Spleen (tissue), 11 donors: ENCODE results near the gene MYO18B. TPM values are rescaled to one million over a fixed set of nuclear protein-coding genes. Genes with fewer than 3 reads are reported as not detected.

Source experiments
- DNase-seq: peaks from one replicate; pipeline ENCODE4 v3.0.0-alpha.2; 2020
- H3K27ac ChIP-seq, 8 donors: fragments of 200-600 bp; sonication (generic) in 7 of 8; 1 replicate in 4 of 8; 2 replicates in 4 of 8; pipeline versions ENCODE4 v1.5.0 to v1.8.0; 2016 to 2021; ENCODE audit warnings: inconsistent platforms in 4 of 8, mild to moderate bottlenecking in 4 of 8, moderate library complexity in 1 of 8
- H3K27me3 ChIP-seq, 7 donors: fragments of 200-600 bp; sonication (generic) in 6 of 7; replicated peaks in 1 of 7; 1 replicate in 4 of 7; 2 replicates in 3 of 7; pipeline versions ENCODE4 v1.5.0 to v1.8.0; 2016 to 2021; ENCODE audit warnings: inconsistent platforms in 3 of 7, mild to moderate bottlenecking in 1 of 7
- H3K36me3 ChIP-seq, 6 donors: fragments of 200-600 bp; sonication (generic) in 5 of 6; 1 replicate in 4 of 6; 2 replicates in 2 of 6; pipeline versions ENCODE4 v1.5.0 to v1.8.0; 2016 to 2021; ENCODE audit warnings: inconsistent platforms in 2 of 6
- H3K4me1 ChIP-seq, 6 donors: fragments of 200-600 bp; sonication (generic) in 5 of 6; 1 replicate in 3 of 6; 2 replicates in 3 of 6; pipeline versions ENCODE4 v1.5.0 to v1.8.0; 2016 to 2021; ENCODE audit warnings: inconsistent platforms in 3 of 6
- H3K4me3 ChIP-seq, 8 donors: fragments of 200-600 bp; sonication (generic) in 7 of 8; 1 replicate in 4 of 8; 2 replicates in 4 of 8; pipeline versions ENCODE4 v1.5.0 to v1.8.0; 2016 to 2021; ENCODE audit warnings: inconsistent platforms in 4 of 8, mild to moderate bottlenecking in 4 of 8, moderate library complexity in 2 of 8
- H3K9me3 ChIP-seq, 8 donors: fragments of 200-600 bp; sonication (generic) in 7 of 8; 1 replicate in 4 of 8; 2 replicates in 4 of 8; pipeline versions ENCODE4 v1.5.0 to v1.8.0; 2016 to 2021; ENCODE audit warnings: inconsistent platforms in 4 of 8
- CTCF ChIP-seq, 11 experiments: fragments of 200-600 bp in 7 of 11; fragments of 450-650 bp in 4 of 11; sonication (generic) in 4 of 11; IDR thresholded peaks in 8 of 11; conservative IDR thresholded peaks in 3 of 11; 1 replicate in 7 of 11; 2 replicates in 4 of 11; pipeline versions ENCODE4 v1.4.0 to v1.8.0; 2016 to 2021; ENCODE audit warnings: antibody characterized with exemption in 11 of 11, inconsistent platforms in 4 of 11, mild to moderate bottlenecking in 1 of 11
- POLR2A ChIP-seq, 3 donors: fragments of 450-650 bp; IDR thresholded peaks; one replicate each; pipeline ENCODE4 v1.5.1; 2017; ENCODE audit warnings: antibody characterized with exemption in 3 of 3, mild to moderate bottlenecking in 1 of 3
- POLR2AphosphoS5 ChIP-seq, 3 donors: sonication (generic); formaldehyde crosslinking; IDR thresholded peaks; one replicate each; pipeline ENCODE4 v1.5.1; 2017; ENCODE audit warnings: antibody characterized with exemption in 3 of 3
- WGBS, 5 donors: extraction: QIAGEN DNeasy Blood & Tissue Kit in 3 of 5; methylation state at CpG; one replicate each; pipeline versions ENCODE4 v1.1.5 to v1.1.7; 2013 to 2018; 5-methylcytosine and 5-hydroxymethylcytosine counted together
- intact Hi-C: fragments of 100-400 bp; cut with DNase I; formaldehyde crosslinking; loops from one replicate; pipeline ENCODE4 v1.15.0; 2023; ENCODE audit warnings: low total_unique reads
- polyA plus RNA-seq, 3 donors: library from polyadenylated mRNA; stranded (reverse); fragments of 200-250 nt; gene quantifications; one replicate each; pipeline ENCODE4 v1.2.1, GENCODE V29; 2013
- total RNA-seq, 7 donors: library from RNA; depleted of rRNA in 3 of 7; stranded (reverse); fragments of >200 nt in 3 of 7; fragmentation: NEBNext Ultra II Directional in 4 of 7; extraction: Animal tissue kit (Norgen Biotek cat#: 25700) in 4 of 7; gene quantifications; one replicate each; pipeline versions ENCODE4 v1.1.0 to v1.2.1, GENCODE V29; 2016 to 2021
- donor health status: healthy with polysubstance abuse.
- donor health status: DM: no; HTN: no; CAD: no; lungs with moderate emphysema.
- donor health status: DM: no; HTN: no; CAD: no.
- donor health status: Bipolar disorder and iron deficiency.
- donor health status: healthy.
- donor health status: DM: no; HTN: no; CAD: no.
- donor health status: DM: yes; HTN: yes; CAD: no.

The MYO18B gene
- total and polyA plus RNA-seq, 10 donors = under 0.01 to 0.79 (median 0.12) TPM

- Histone ChIP-seq H3K4me1 (no peaks in the 10 kb centered on the region), H3K36me3 (no peaks in the 10 kb centered on the region), H3K27me3 (peaks cover 0 to 17% (median 0%) of the 10 kb centered on the region in 7 donors), H3K27ac (no peak overlapping the region), H3K4me3 (no peak overlapping the region), H3K9me3 (no peaks in the 10 kb centered on the region)
- DNase-seq = no peak
- intact Hi-C loops = no loop called here
- 88 to 100% (median 100%) methylated on average over 1 of the region's 1 CpG for WGBS, 5 donors
- no peak for TF ChIP-seq POLR2A (IDR thresholded peaks at IDR 0.05)
- TF ChIP-seq POLR2AphosphoS5 (IDR thresholded peaks at IDR 0.05) = no peak
- TF ChIP-seq CTCF (IDR thresholded peaks at IDR 0.05 in 8 of 11, conservative IDR thresholded peaks at IDR 0.05 in 3 of 11) = no peak
Observed at GRCh38 chr22:25786165-25786564, 44.2 kb downstream of the MYO18B start.

GRCh38 chr22:25791556-25791955 lies 49.6 kb downstream of the MYO18B start:
- TF ChIP-seq POLR2A (IDR thresholded peaks at IDR 0.05) = no peak
- no peak for TF ChIP-seq CTCF (IDR thresholded peaks at IDR 0.05 in 8 of 11, conservative IDR thresholded peaks at IDR 0.05 in 3 of 11)
- TF ChIP-seq POLR2AphosphoS5 (IDR thresholded peaks at IDR 0.05) = no peak
- Histone ChIP-seq H3K4me1 (no peaks in the 10 kb centered on the region), H3K27me3 (peaks cover 0 to 11% (median 0%) of the 10 kb centered on the region in 7 donors), H3K9me3 (no peaks in the 10 kb centered on the region), H3K27ac (no peak overlapping the region), H3K36me3 (no peaks in the 10 kb centered on the region), H3K4me3 (no peak overlapping the region)
- 63 to 82% (median 72%) methylated on average over 5 of the region's 5 CpGs for WGBS, 5 donors
- no peak for DNase-seq
- intact Hi-C loops = no loop called here

- H3K4me3 ChIP-seq = no peak overlapping the region
- no peak for DNase-seq
- H3K27me3 ChIP-seq = peaks cover 0 to 8% (median 0%) of the 10 kb centered on the region in 7 donors
- WGBS, 5 donors = 71 to 79% (median 73%) methylated on average over 5 of the region's 5 CpGs
- H3K36me3 ChIP-seq = no peaks in the 10 kb centered on the region
- H3K4me1 ChIP-seq = no peaks in the 10 kb centered on the region
- no peaks in the 10 kb centered on the region for H3K9me3 ChIP-seq
- intact Hi-C loops = no loop called here
- TF ChIP-seq POLR2AphosphoS5 (IDR thresholded peaks at IDR 0.05) = no peak
- TF ChIP-seq CTCF (IDR thresholded peaks at IDR 0.05 in 8 of 11, conservative IDR thresholded peaks at IDR 0.05 in 3 of 11) = no peak
- no peak for TF ChIP-seq POLR2A (IDR thresholded peaks at IDR 0.05)
- no peak overlapping the region for H3K27ac ChIP-seq
Observed at GRCh38 chr22:25795478-25795877, 53.5 kb downstream of the MYO18B start.

GRCh38 chr22:25797498-25798290 lies 55.7 kb downstream of the MYO18B start:
- no peak for DNase-seq
- Histone ChIP-seq H3K4me1 (no peaks in the 10 kb centered on the region), H3K27me3 (peaks cover 0 to 15% (median 0%) of the 10 kb centered on the region in 7 donors), H3K9me3 (no peaks in the 10 kb centered on the region), H3K27ac (no peak overlapping the region), H3K4me3 (no peak overlapping the region), H3K36me3 (no peaks in the 10 kb centered on the region)
- intact Hi-C loops = no loop called here
- 69 to 77% (median 74%) methylated on average over 21 to 22 of the region's 22 CpGs for WGBS, 5 donors
- no peak for TF ChIP-seq POLR2A (IDR thresholded peaks at IDR 0.05)
- no peak for TF ChIP-seq POLR2AphosphoS5 (IDR thresholded peaks at IDR 0.05)
- TF ChIP-seq CTCF (IDR thresholded peaks at IDR 0.05 in 8 of 11, conservative IDR thresholded peaks at IDR 0.05 in 3 of 11) = no peak
